Measurements from ENCODE around the gene PACS2. TPM values are rescaled to one million over a fixed set of nuclear protein-coding genes. Genes with fewer than 3 reads are reported as not detected.

The PACS2 gene
- total and polyA plus RNA-seq, 4 donors = 5.1 to 21.9 (median 9.8) TPM

GRCh38 chr14:105421723-105422615 is 107.4 kb downstream of the PACS2 start (continued):
- no peak for TF ChIP-seq YY1 (IDR thresholded peaks at IDR 0.05)

- Histone ChIP-seq H3K36me3 (ENCODE audit: control insufficient read depth in 4 of 4, insufficient read depth in 3 of 4, low read depth in 1 of 4, low read length in 3 of 4) (peaks cover 0 to 6% (median 2%) of the 10 kb centered on the region in 4 donors), H3K4me3 (ENCODE audit: low read depth in 1 of 3, low read length in 3 of 3) (no peak overlapping the region), H3K9me3 (ENCODE audit: control insufficient read depth in 4 of 4, low read length in 3 of 4) (no peaks in the 10 kb centered on the region), H3K27ac (ENCODE audit: low read depth in 1 of 2, low read length in 2 of 2) (peak overlapping the region in 1 of 2 donors; percentile 12), H3K4me1 (ENCODE audit: control insufficient read depth in 4 of 4, insufficient read depth in 4 of 4, low read length in 3 of 4) (peaks cover 16 to 37% (median 24%) of the 10 kb centered on the region in 4 donors), H3K9ac (ENCODE audit: low read depth in 1 of 2, low read length in 2 of 2) (no peak overlapping the region), H3K27me3 (ENCODE audit: control insufficient read depth in 4 of 4, insufficient read depth in 4 of 4, low read length in 3 of 4) (no peaks in the 10 kb centered on the region)
- peak in 1 of 2 donors; percentile 44 for TF ChIP-seq RXRA (IDR thresholded peaks at IDR 0.05)
- TF ChIP-seq, protein P1, sequence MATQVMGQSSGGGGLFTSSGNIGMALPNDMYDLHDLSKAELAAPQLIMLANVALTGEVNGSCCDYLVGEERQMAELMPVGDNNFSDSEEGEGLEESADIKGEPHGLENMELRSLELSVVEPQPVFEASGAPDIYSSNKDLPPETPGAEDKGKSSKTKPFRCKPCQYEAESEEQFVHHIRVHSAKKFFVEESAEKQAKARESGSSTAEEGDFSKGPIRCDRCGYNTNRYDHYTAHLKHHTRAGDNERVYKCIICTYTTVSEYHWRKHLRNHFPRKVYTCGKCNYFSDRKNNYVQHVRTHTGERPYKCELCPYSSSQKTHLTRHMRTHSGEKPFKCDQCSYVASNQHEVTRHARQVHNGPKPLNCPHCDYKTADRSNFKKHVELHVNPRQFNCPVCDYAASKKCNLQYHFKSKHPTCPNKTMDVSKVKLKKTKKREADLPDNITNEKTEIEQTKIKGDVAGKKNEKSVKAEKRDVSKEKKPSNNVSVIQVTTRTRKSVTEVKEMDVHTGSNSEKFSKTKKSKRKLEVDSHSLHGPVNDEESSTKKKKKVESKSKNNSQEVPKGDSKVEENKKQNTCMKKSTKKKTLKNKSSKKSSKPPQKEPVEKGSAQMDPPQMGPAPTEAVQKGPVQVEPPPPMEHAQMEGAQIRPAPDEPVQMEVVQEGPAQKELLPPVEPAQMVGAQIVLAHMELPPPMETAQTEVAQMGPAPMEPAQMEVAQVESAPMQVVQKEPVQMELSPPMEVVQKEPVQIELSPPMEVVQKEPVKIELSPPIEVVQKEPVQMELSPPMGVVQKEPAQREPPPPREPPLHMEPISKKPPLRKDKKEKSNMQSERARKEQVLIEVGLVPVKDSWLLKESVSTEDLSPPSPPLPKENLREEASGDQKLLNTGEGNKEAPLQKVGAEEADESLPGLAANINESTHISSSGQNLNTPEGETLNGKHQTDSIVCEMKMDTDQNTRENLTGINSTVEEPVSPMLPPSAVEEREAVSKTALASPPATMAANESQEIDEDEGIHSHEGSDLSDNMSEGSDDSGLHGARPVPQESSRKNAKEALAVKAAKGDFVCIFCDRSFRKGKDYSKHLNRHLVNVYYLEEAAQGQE (IDR thresholded peaks at IDR 0.05) = no peak
- DNase-seq (ENCODE audit: low spot score) = no peak
- 77% methylated on average over 21 of the region's 21 CpGs for WGBS
Measured at GRCh38 chr14:105422695-105423487, 108.3 kb downstream of the PACS2 start.

GRCh38 chr14:105423488-105424195 is 109.1 kb downstream of the PACS2 start:
- no peak overlapping the region for H3K9ac ChIP-seq (ENCODE audit: low read depth in 1 of 2, low read length in 2 of 2)
- TF ChIP-seq TAF1 (conservative IDR thresholded peaks at IDR 0.05) = no peak
- no peak for TF ChIP-seq JUND (IDR thresholded peaks at IDR 0.05)
- no peak for TF ChIP-seq YY1 (IDR thresholded peaks at IDR 0.05)
- TF ChIP-seq FOXA2 (IDR thresholded peaks at IDR 0.05) = no peak
- TF ChIP-seq MAX (IDR thresholded peaks at IDR 0.05) = no peak
- no peak for TF ChIP-seq SP1 (IDR thresholded peaks at IDR 0.05)
- no peak for TF ChIP-seq RAD21 (IDR thresholded peaks at IDR 0.05)
- TF ChIP-seq HNF4A (conservative IDR thresholded peaks at IDR 0.05) = no peak
- TF ChIP-seq, protein P1 (IDR thresholded peaks at IDR 0.05) = no peak
- no peak for TF ChIP-seq HNF4G (IDR thresholded peaks at IDR 0.05)
- no peak for TF ChIP-seq RXRA (IDR thresholded peaks at IDR 0.05)
- H3K27ac ChIP-seq (ENCODE audit: low read depth in 1 of 2, low read length in 2 of 2) = no peak overlapping the region
- peaks cover 16 to 37% (median 24%) of the 10 kb centered on the region in 4 donors for H3K4me1 ChIP-seq (ENCODE audit: control insufficient read depth in 4 of 4, insufficient read depth in 4 of 4, low read length in 3 of 4)
- H3K36me3 ChIP-seq (ENCODE audit: control insufficient read depth in 4 of 4, insufficient read depth in 3 of 4, low read depth in 1 of 4, low read length in 3 of 4) = peaks cover 0 to 6% (median 2%) of the 10 kb centered on the region in 4 donors
- no peaks in the 10 kb centered on the region for H3K9me3 ChIP-seq (ENCODE audit: control insufficient read depth in 4 of 4, low read length in 3 of 4)
- H3K4me3 ChIP-seq (ENCODE audit: low read depth in 1 of 3, low read length in 3 of 3) = no peak overlapping the region
- WGBS = 97% methylated on average over 21 of the region's 21 CpGs
- no peaks in the 10 kb centered on the region for H3K27me3 ChIP-seq (ENCODE audit: control insufficient read depth in 4 of 4, insufficient read depth in 4 of 4, low read length in 3 of 4)
- DNase-seq (ENCODE audit: low spot score) = no peak
